VCaP (cell line): ENCODE measurements around the gene CFAP43.

Experiments
- H3K27ac ChIP-seq: fragments of 450-650 bp; 2 replicates; pipeline ENCODE4 v1.5.1; 2017
- CTCF ChIP-seq: fragments of 450-650 bp; conservative IDR thresholded peaks from 2 replicates; pipeline ENCODE4 v1.5.1; 2017; ENCODE audit warnings: mild to moderate bottlenecking, moderate library complexity

The CFAP43 gene

GRCh38 chr10:104274762-104275721, 42.9 kb upstream of the CFAP43 start:
- peak overlapping the region; percentile 95; the same call in 1 of the 2 replicates for H3K27ac ChIP-seq
- peak; percentile 93 for TF ChIP-seq CTCF

GRCh38 chr10:104273899-104274575, 41.9 kb upstream of the CFAP43 start:
- H3K27ac ChIP-seq = peak overlapping the region; percentile 95; the same call in 1 of the 2 replicates
- TF ChIP-seq CTCF = no peak

GRCh38 chr10:104273286-104273685, 41.1 kb upstream of the CFAP43 start:
- TF ChIP-seq CTCF = no peak
- no peak overlapping the region for H3K27ac ChIP-seq

- H3K27ac ChIP-seq = peak within 1 kb of the TSS; percentile 72
Observed at GRCh38 chr10:104268713-104269645, 36.8 kb upstream of the CFAP43 start, which contains the start of gene GSTO2. GSTO2 (plus strand) TSS chr10:104269184; CDS start chr10:104274916, 5,732 bp downstream.

GRCh38 chr10:104268405-104268712, 36.2 kb upstream of the CFAP43 start:
- H3K27ac ChIP-seq = peak overlapping the region; percentile 72; the same call in 1 of the 2 replicates
- no peak for TF ChIP-seq CTCF

More at GRCh38 chr10:104268713-104269645, 36.8 kb upstream of the CFAP43 start, which contains the start of gene GSTO2:
- TF ChIP-seq CTCF = no peak

GRCh38 chr10:104267721-104268404, 35.7 kb upstream of the CFAP43 start:
- no peak overlapping the region; the same call in 1 of the 2 replicates for H3K27ac ChIP-seq
- no peak for TF ChIP-seq CTCF
